ENCODE results near the gene CDK14. TPM values are rescaled to one million over a fixed set of nuclear protein-coding genes. Genes with fewer than 3 reads are reported as not detected.

Gene CDK14
- polyA plus RNA-seq, 3 donors, result 1.7 to 2.5 (median 2.1) TPM

GRCh38 chr7:91091631-91092030, 495.5 kb downstream of the CDK14 start:
- H2AFZ ChIP-seq (ENCODE audit: insufficient read depth, low read depth, low read length, poor library complexity, severe bottlenecking), result no peak overlapping the region
- H3K9me3 Mint-ChIP-seq, result peaks cover 0 to 5% (median 1%) of the 10 kb centered on the region in 7 donors
- H3K79me2 ChIP-seq (ENCODE audit: insufficient read depth, low read length), result no peaks in the 10 kb centered on the region
- H3K27me3 Mint-ChIP-seq (ENCODE audit: low read depth in 3 of 3), result no peaks in the 10 kb centered on the region
- no peak for DNase-seq
- H3K36me3 Mint-ChIP-seq, result no peaks in the 10 kb centered on the region
- H3K36me3 ChIP-seq (replicated peaks in 1 of 2; ENCODE audit: control insufficient read depth in 1 of 2, insufficient read depth in 2 of 2, low read length in 2 of 2), result no peaks in the 10 kb centered on the region
- 100% methylated on average over 1 of the region's 4 CpGs for WGBS (ENCODE audit: insufficient coverage)
- no peaks in the 10 kb centered on the region for H3K9me3 ChIP-seq (replicated peaks in 1 of 2; ENCODE audit: control insufficient read depth in 1 of 2, insufficient read depth in 1 of 2, low read length in 2 of 2)
- no peak overlapping the region for H3K4me2 ChIP-seq (replicated peaks; ENCODE audit: extremely low read depth, low read length, poor library complexity, severe bottlenecking)
- no peak overlapping the region for H3K4me3 Mint-ChIP-seq
- TF ChIP-seq, protein P1, sequence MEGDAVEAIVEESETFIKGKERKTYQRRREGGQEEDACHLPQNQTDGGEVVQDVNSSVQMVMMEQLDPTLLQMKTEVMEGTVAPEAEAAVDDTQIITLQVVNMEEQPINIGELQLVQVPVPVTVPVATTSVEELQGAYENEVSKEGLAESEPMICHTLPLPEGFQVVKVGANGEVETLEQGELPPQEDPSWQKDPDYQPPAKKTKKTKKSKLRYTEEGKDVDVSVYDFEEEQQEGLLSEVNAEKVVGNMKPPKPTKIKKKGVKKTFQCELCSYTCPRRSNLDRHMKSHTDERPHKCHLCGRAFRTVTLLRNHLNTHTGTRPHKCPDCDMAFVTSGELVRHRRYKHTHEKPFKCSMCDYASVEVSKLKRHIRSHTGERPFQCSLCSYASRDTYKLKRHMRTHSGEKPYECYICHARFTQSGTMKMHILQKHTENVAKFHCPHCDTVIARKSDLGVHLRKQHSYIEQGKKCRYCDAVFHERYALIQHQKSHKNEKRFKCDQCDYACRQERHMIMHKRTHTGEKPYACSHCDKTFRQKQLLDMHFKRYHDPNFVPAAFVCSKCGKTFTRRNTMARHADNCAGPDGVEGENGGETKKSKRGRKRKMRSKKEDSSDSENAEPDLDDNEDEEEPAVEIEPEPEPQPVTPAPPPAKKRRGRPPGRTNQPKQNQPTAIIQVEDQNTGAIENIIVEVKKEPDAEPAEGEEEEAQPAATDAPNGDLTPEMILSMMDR (IDR thresholded peaks at IDR 0.05), result no peak
- H3K9ac ChIP-seq (ENCODE audit: insufficient read depth, low read length, poor library complexity, severe bottlenecking), result no peak overlapping the region
- no peak overlapping the region for H3K4me3 ChIP-seq (replicated peaks in 1 of 3; ENCODE audit: low read depth in 2 of 3, low read length in 3 of 3)
- intact Hi-C loops (cut with micrococcal nuclease), result no loop called here
- H3K27me3 ChIP-seq (ENCODE audit: control insufficient read depth in 2 of 2, insufficient read depth in 2 of 2, low read length in 2 of 2), result no peaks in the 10 kb centered on the region
- no peak overlapping the region for H3K27ac ChIP-seq (ENCODE audit: low read depth in 1 of 2, low read length in 2 of 2)
- H3K4me1 Mint-ChIP-seq, result peaks cover 6% of the 10 kb centered on the region
- no peak overlapping the region for H3K27ac Mint-ChIP-seq
- H4K20me1 ChIP-seq (ENCODE audit: insufficient read depth, low read length), result no peaks in the 10 kb centered on the region
- H3K4me1 ChIP-seq (ENCODE audit: control insufficient read depth in 1 of 2, insufficient read depth in 2 of 2, low read length in 2 of 2), result peaks cover 0 to 3% of the 10 kb centered on the region in 2 donors

- Histone ChIP-seq H3K4me2 (replicated peaks; ENCODE audit: extremely low read depth, low read length, poor library complexity, severe bottlenecking) (no peak overlapping the region), H3K27me3 (ENCODE audit: control insufficient read depth in 2 of 2, insufficient read depth in 2 of 2, low read length in 2 of 2) (no peaks in the 10 kb centered on the region), H2AFZ (ENCODE audit: insufficient read depth, low read depth, low read length, poor library complexity, severe bottlenecking) (no peak overlapping the region), H3K9me3 (replicated peaks in 1 of 2; ENCODE audit: control insufficient read depth in 1 of 2, insufficient read depth in 1 of 2, low read length in 2 of 2) (no peaks in the 10 kb centered on the region), H3K36me3 (replicated peaks in 1 of 2; ENCODE audit: control insufficient read depth in 1 of 2, insufficient read depth in 2 of 2, low read length in 2 of 2) (no peaks in the 10 kb centered on the region), H3K27ac (ENCODE audit: low read depth in 1 of 2, low read length in 2 of 2) (no peak overlapping the region), H3K4me1 (ENCODE audit: control insufficient read depth in 1 of 2, insufficient read depth in 2 of 2, low read length in 2 of 2) (peaks cover 0 to 3% of the 10 kb centered on the region in 2 donors), H4K20me1 (ENCODE audit: insufficient read depth, low read length) (no peaks in the 10 kb centered on the region), H3K79me2 (ENCODE audit: insufficient read depth, low read length) (no peaks in the 10 kb centered on the region), H3K9ac (ENCODE audit: insufficient read depth, low read length, poor library complexity, severe bottlenecking) (no peak overlapping the region), H3K4me3 (replicated peaks in 1 of 3; ENCODE audit: low read depth in 2 of 3, low read length in 3 of 3) (no peak overlapping the region)
- intact Hi-C loops (cut with micrococcal nuclease), result no loop called here
- TF ChIP-seq, protein P1 (IDR thresholded peaks at IDR 0.05), result no peak
- Mint-ChIP-seq H3K4me3 (no peak overlapping the region), H3K27ac (no peak overlapping the region), H3K36me3 (no peaks in the 10 kb centered on the region), H3K9me3 (peaks cover 0 to 5% (median 1%) of the 10 kb centered on the region in 7 donors), H3K4me1 (peaks cover 6% of the 10 kb centered on the region), H3K27me3 (ENCODE audit: low read depth in 3 of 3) (no peaks in the 10 kb centered on the region)
- 100% methylated on average over 3 of the region's 3 CpGs for WGBS (ENCODE audit: insufficient coverage)
- no peak for DNase-seq
Measured at GRCh38 chr7:91093181-91093580, 497.1 kb downstream of the CDK14 start.
